Body of pancreas (tissue), 4 donors: ENCODE data around the gene CCNYL1. TPM values are rescaled to one million over a fixed set of nuclear protein-coding genes. Genes with fewer than 3 reads are reported as not detected.
"Not testable (repeated sequence)": the region's sequence is repeated elsewhere in the genome, so short reads cannot be mapped to it uniquely, and the experiment has no call there.

Source experiments
- ATAC-seq: fragments of 150-250 bp; one replicate; pipeline ENCODE4 v1.9.1; 2016
- DNase-seq, 4 donors: peaks; one replicate each; pipeline ENCODE4 v3.0.0-alpha.2; 2019
- H3K27ac ChIP-seq, 4 donors: fragments of 200-600 bp; sonication (generic); 1 replicate in 3 of 4; 2 replicates in 1 of 4; pipeline versions ENCODE4 v1.5.1 to v1.6.1; 2016 to 2019; ENCODE audit warnings: mild to moderate bottlenecking in 1 of 4, mixed read lengths in 1 of 4, moderate library complexity in 1 of 4
- H3K27me3 ChIP-seq, 2 donors: fragments of 200-600 bp; sonication (generic); one replicate each; pipeline ENCODE4 v1.6.0; 2016; ENCODE audit warnings: mild to moderate bottlenecking in 1 of 2
- H3K36me3 ChIP-seq, 2 donors: fragments of 200-600 bp; sonication (generic); replicated peaks in 1 of 2; 2 replicates each; pipeline ENCODE4 v1.5.1; 2016; ENCODE audit warnings: low read depth in 2 of 2; ENCODE audit not compliant: insufficient read depth in 1 of 2
- H3K4me1 ChIP-seq: fragments of 200-600 bp; sonication (generic); one replicate; pipeline ENCODE4 v1.6.0; 2016
- H3K4me3 ChIP-seq, 2 donors: fragments of 200-600 bp; sonication (generic); 1 replicate in 1 of 2; 2 replicates in 1 of 2; pipeline ENCODE4 v1.5.1; 2016 to 2019
- H3K9me3 ChIP-seq, 3 donors: fragments of 200-600 bp; sonication (generic); 1 replicate in 2 of 3; 2 replicates in 1 of 3; pipeline ENCODE4 v1.5.1; 2016
- POLR2A ChIP-seq, 3 donors: fragments of 450-650 bp; IDR thresholded peaks; one replicate each; pipeline ENCODE4 v1.6.1; 2016; ENCODE audit warnings: antibody characterized with exemption in 3 of 3, mild to moderate bottlenecking in 2 of 3
- WGBS, 2 donors: methylation state at CpG; one replicate each; pipeline ENCODE4 v1.1.5; 2017; 5-methylcytosine and 5-hydroxymethylcytosine counted together
- intact Hi-C: fragments of 100-400 bp; cut with DNase I; formaldehyde crosslinking; loops from one replicate; pipeline ENCODE4 v1.15.1; 2023
- total RNA-seq, 2 donors: library from RNA; depleted of rRNA; stranded (reverse); fragments of >200 nt; gene quantifications; one replicate each; pipeline ENCODE4 v1.1.0, GENCODE V29; 2016
- TF ChIP-seq, protein P1 (sequence below), 7 experiments: fragments of 450-650 bp in 4 of 7; fragments of 200-600 bp in 3 of 7; sonication (generic) in 3 of 7; IDR thresholded peaks; one replicate each; pipeline ENCODE4 v1.5.1; 2016 to 2019; ENCODE audit warnings: antibody characterized with exemption in 7 of 7

The CCNYL1 gene
- total RNA-seq, 2 donors from 2014 or later: 14.5 to 14.8 TPM

DNA sequence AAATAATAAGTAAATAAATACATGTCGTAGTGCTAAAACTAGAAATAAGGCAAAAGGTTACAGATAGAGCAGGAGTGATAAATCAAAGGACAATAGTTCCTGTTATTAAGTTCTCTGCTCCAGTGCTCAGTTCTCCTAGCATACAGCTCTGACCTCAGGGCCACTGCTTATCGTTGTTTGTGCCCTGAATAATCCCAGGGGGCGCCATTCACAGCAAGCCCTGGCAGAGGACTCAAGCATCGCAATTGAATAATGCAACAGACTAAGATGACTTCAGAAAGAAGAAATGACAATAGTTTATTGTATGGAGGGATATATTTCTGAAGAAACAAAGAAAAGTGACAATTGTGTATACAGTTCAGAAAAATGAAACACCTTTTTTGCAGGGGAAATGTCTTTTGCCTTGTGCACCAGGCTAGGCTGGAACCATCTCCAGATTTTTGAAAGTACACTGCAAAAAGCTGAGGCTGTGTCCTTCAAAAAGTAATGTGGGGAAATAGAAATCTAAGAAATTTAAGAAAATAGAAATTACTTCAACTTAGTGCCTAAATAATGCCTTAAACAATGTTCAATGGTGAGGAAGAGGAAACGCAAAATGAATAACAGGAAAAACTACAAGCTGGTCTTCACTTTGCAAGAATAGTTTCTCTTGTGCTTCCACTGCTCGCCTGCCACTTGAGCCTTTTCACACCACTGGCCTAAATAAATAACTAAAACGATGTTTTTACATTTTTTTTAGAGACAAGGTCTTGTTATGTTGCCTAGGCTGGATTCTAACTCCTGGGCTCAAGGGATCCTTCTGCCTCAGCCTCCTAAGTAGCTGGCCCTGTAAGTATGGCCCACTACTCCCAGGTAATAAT is 19.0 kb upstream of the CCNYL1 start:
- Histone ChIP-seq H3K9me3 (no peaks in the 10 kb centered on the region), H3K4me3 (no peak overlapping the region), H3K36me3 (no peaks in the 10 kb centered on the region), H3K27ac (no peak overlapping the region), H3K4me1 (no peaks in the 10 kb centered on the region), H3K27me3 (no peaks in the 10 kb centered on the region)
- TF ChIP-seq, protein P1, sequence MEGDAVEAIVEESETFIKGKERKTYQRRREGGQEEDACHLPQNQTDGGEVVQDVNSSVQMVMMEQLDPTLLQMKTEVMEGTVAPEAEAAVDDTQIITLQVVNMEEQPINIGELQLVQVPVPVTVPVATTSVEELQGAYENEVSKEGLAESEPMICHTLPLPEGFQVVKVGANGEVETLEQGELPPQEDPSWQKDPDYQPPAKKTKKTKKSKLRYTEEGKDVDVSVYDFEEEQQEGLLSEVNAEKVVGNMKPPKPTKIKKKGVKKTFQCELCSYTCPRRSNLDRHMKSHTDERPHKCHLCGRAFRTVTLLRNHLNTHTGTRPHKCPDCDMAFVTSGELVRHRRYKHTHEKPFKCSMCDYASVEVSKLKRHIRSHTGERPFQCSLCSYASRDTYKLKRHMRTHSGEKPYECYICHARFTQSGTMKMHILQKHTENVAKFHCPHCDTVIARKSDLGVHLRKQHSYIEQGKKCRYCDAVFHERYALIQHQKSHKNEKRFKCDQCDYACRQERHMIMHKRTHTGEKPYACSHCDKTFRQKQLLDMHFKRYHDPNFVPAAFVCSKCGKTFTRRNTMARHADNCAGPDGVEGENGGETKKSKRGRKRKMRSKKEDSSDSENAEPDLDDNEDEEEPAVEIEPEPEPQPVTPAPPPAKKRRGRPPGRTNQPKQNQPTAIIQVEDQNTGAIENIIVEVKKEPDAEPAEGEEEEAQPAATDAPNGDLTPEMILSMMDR (IDR thresholded peaks at IDR 0.05): peak; percentile 34 to 70 (median 53)
- TF ChIP-seq POLR2A (IDR thresholded peaks at IDR 0.05): no peak
- ATAC-seq (peak; percentile 60), DNase-seq (peak; percentile 62 to 75 (median 67))
- intact Hi-C loops: no loop called here
- WGBS, 2 donors: 29 to 31% methylated on average over 7 of the region's 7 CpGs

DNA sequence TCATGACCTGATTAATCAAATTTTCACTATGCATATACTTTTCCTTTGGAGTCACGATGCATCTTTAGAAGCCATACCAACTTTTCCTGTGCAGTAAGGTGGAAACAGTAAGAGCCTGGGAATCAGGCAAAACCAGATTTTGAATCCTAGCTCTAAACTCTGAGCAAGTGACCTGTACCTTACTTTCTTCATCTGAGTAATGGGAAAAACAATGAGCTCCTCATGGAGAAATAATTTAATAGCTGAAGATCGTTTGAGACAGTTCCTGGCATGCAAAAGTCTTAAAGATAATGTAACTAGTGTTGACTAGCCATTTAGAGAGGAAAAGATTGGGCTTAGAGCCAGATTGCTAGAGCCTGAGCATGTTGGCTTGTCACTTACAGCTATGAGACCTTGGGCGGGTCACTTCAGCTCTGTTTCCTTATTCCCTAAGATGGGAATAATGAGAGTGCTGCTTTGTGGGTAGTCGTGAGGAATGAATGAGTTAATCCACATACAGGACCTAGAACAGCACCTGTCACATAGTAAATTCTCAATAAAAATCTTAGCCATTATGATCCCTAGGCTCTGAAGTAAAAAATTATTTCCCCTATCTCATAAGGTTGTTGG is 17.7 kb upstream of the CCNYL1 start:
- H3K4me1 ChIP-seq: no peaks in the 10 kb centered on the region
- intact Hi-C loops: no loop called here
- TF ChIP-seq POLR2A (IDR thresholded peaks at IDR 0.05): no peak
- TF ChIP-seq, protein P1 (IDR thresholded peaks at IDR 0.05): no peak

DNA sequence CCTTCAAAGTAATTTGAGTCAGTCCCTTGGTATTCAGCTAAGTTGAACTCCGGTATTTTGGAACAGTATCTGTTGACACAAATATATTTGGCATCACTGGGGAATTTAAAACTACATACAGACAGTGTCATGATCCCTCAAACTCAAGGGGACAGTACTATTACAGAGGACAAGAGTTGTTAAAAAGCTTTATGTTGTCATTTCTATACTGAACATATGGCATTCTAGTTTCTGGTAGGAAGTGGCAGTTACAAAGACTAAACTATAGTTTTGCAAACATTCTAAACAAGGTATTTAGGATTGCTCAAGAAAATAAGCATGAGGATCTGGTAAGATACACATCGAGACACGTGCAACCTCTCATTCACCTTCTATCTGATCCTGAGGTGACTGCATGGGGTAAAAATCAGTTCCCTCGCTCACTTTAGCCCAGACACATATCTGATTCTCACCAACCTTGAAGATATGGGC is 16.6 kb upstream of the CCNYL1 start:
- DNase-seq: no peak
- Histone ChIP-seq H3K4me3 (no peak overlapping the region), H3K4me1 (no peaks in the 10 kb centered on the region), H3K27me3 (no peaks in the 10 kb centered on the region), H3K9me3 (no peaks in the 10 kb centered on the region), H3K36me3 (no peaks in the 10 kb centered on the region), H3K27ac (no peak overlapping the region)
- 55 to 59% methylated on average over 4 of the region's 4 CpGs for WGBS, 2 donors
- no peak for ATAC-seq
- TF ChIP-seq, protein P1 (IDR thresholded peaks at IDR 0.05): no peak
- TF ChIP-seq POLR2A (IDR thresholded peaks at IDR 0.05): no peak
- intact Hi-C loops: no loop called here

More for the DNA sequence above, 17.7 kb upstream of the CCNYL1 start:
- no peak for ATAC-seq
- WGBS, 2 donors: 47 to 56% methylated on average over 4 of the region's 4 CpGs
- no peaks in the 10 kb centered on the region for H3K27me3 ChIP-seq
- no peak overlapping the region for H3K4me3 ChIP-seq
- H3K9me3 ChIP-seq: no peaks in the 10 kb centered on the region
- DNase-seq: no peak
- no peaks in the 10 kb centered on the region for H3K36me3 ChIP-seq
- no peak overlapping the region for H3K27ac ChIP-seq

DNA sequence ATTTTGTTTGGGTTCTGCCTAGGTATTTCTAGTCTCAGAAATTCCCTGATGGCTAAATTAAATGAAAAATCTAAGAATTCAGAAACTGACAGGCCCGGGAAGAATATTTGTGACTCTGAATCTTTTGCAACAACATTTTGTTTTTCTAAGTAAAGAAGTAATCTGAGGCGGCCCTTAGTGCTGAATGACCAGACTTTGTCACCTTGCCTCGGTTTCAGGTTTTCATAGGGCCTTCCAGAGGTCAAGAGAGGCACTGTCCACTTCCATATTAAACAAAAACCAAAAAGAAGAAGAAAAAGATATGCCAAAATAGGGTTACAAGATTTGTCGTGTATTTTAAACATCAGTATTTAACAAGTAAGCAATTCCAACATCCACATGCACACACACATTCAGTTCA is 16.1 kb upstream of the CCNYL1 start:
- no peaks in the 10 kb centered on the region for H3K27me3 ChIP-seq
- H3K4me3 ChIP-seq: no peak overlapping the region
- DNase-seq (no peak), ATAC-seq (no peak)
- no peaks in the 10 kb centered on the region for H3K36me3 ChIP-seq
- H3K9me3 ChIP-seq: no peaks in the 10 kb centered on the region
- H3K4me1 ChIP-seq: no peaks in the 10 kb centered on the region
- WGBS, 2 donors: 65 to 74% methylated on average over 4 of the region's 4 CpGs
- no peak for TF ChIP-seq POLR2A (IDR thresholded peaks at IDR 0.05)
- TF ChIP-seq, protein P1 (IDR thresholded peaks at IDR 0.05): no peak
- H3K27ac ChIP-seq: no peak overlapping the region
- intact Hi-C loops: no loop called here

DNA sequence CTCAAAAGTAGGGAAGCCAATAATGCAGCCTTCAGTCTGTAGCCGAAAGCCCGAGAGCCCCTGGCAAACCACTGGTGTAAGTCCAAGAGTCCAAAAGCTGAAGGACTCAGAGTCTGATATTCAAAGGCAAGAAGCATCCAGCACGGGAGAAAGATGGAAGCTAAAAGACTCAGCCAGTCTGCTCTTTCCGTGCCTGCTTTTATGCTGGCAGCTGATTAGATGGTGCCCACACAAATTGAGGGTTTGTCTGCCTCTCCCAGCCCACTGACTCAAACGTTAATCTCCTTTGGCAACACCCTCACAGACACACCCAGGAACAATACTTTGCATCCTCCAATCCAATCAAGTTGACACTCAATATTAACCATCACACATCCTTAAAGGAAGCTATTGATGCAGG is 14.5 kb upstream of the CCNYL1 start:
- H3K36me3 ChIP-seq, DNase-seq, intact Hi-C loops, H3K9me3 ChIP-seq, H3K27me3 ChIP-seq, H3K27ac ChIP-seq, H3K4me1 ChIP-seq, H3K4me3 ChIP-seq, ATAC-seq: not testable (repeated sequence)
- WGBS, 2 donors: 67 to 80% methylated on average over 5 of the region's 5 CpGs
